Heart right ventricle (tissue), 16 donors: Measurements from ENCODE around the gene RRAGA. TPM values are rescaled to one million over a fixed set of nuclear protein-coding genes. Genes with fewer than 3 reads are reported as not detected.

Experiments
- ATAC-seq, 8 donors: fragments of 200-7000 bp; cut with Tn5 transposase; one replicate each; pipeline ENCODE4 v1.9.1; 2020; ENCODE audit warnings: mild to moderate bottlenecking in 8 of 8, moderate library complexity in 8 of 8, moderate number of reproducible peaks in 1 of 8
- DNase-seq, 2 donors: peaks; one replicate each; pipeline ENCODE4 v3.0.0-alpha.2; 2020
- H3K27ac ChIP-seq, 10 donors: fragments of 200-600 bp; sonication (generic) in 2 of 10; one replicate each; pipeline versions ENCODE4 v1.5.0 to v1.8.0; 2020 to 2022; ENCODE audit warnings: mild to moderate bottlenecking in 3 of 10
- H3K27me3 ChIP-seq, 7 donors: fragments of 200-600 bp; one replicate each; pipeline ENCODE4 v1.8.0; 2021 to 2022; ENCODE audit warnings: mild to moderate bottlenecking in 2 of 7
- H3K36me3 ChIP-seq, 9 donors: fragments of 200-600 bp; sonication (generic) in 1 of 9; one replicate each; pipeline versions ENCODE4 v1.5.0 to v1.8.0; 2020 to 2022; ENCODE audit warnings: mild to moderate bottlenecking in 2 of 9
- H3K4me1 ChIP-seq, 9 donors: fragments of 200-600 bp; sonication (generic) in 1 of 9; one replicate each; pipeline versions ENCODE4 v1.5.0 to v1.8.0; 2020 to 2022; ENCODE audit warnings: mild to moderate bottlenecking in 4 of 9
- H3K4me3 ChIP-seq, 10 donors: fragments of 200-600 bp; sonication (generic) in 2 of 10; one replicate each; pipeline versions ENCODE4 v1.5.0 to v1.8.0; 2020 to 2022; ENCODE audit warnings: mild to moderate bottlenecking in 7 of 10, moderate library complexity in 2 of 10
- H3K9me3 ChIP-seq, 11 donors: fragments of 200-600 bp in 10 of 11; sonication (generic) in 2 of 11; one replicate each; pipeline versions ENCODE4 v1.5.0 to v1.8.0; 2013 to 2022; ENCODE audit warnings: mild to moderate bottlenecking in 2 of 11, control low read depth in 1 of 11, moderate library complexity in 1 of 11
- CTCF ChIP-seq, 9 donors: fragments of 200-600 bp; sonication (generic) in 2 of 9; IDR thresholded peaks; one replicate each; pipeline versions ENCODE4 v1.5.0 to v1.8.0; 2021 to 2022; ENCODE audit warnings: antibody characterized with exemption in 9 of 9, mild to moderate bottlenecking in 5 of 9, moderate library complexity in 1 of 9
- WGBS, 2 donors: extraction: QIAGEN DNeasy Blood & Tissue Kit; methylation state at CpG; one replicate each; pipeline ENCODE4 v1.1.7; 2013; ENCODE audit warnings: inconsistent platforms in 1 of 2; 5-methylcytosine and 5-hydroxymethylcytosine counted together
- intact Hi-C, 10 donors: fragments of 100-400 bp; cut with DNase I; formaldehyde crosslinking; loops; one replicate each; pipeline versions ENCODE4 v1.11.1 to v1.14.2; 2022
- long read RNA-seq, 3 donors: library from polyadenylated mRNA; unstranded; transcript quantifications; one replicate each; pipeline ENCODE4 v2.0.0, GENCODE V29; 2020 to 2021
- polyA plus RNA-seq, 2 donors: library from polyadenylated mRNA; stranded (reverse); fragments of 200-250 nt; gene quantifications; one replicate each; pipeline ENCODE4 v1.2.3, GENCODE V29; 2013
- total RNA-seq, 10 donors: library from RNA; stranded (reverse); fragmentation: NEBNext Ultra II Directional in 3 of 10; extraction: Animal tissue kit (Norgen Biotek cat#: 25700) in 3 of 10; gene quantifications; one replicate each; pipeline versions ENCODE4 v1.2.1 to v1.2.4, GENCODE V29; 2021 to 2023
- donor health status: Arrhythmogenic right ventricular cardiomyopathy.
- donor health status: ischemic (EF 13 %, LVEDD 7.1; RV severe dilation, severe dysfunction).
- donor health status: healthy with polysubstance abuse.
- donor health status: DM: no; HTN: yes; CAD: no.
- donor health status: DM: no; HTN: no; CAD: no.
- donor health status: ischemic (EF 25% LVEDD 6.9; RV normal size, moderate dysfunction).
- donor health status: ischemic (EF 25% LVEDD 5.7; RV mildly dilated, moderate dysfunction).
- donor health status: healthy.
- donor health status: DM: yes; HTN: yes; CAD: no.
- donor health status: Ischemic cardiomyopathy.
- donor health status: ischemic (EF 35%, LVEDD 5.7; RV mildly dilated, moderate dysfunction).
- donor health status: nonischemic (EF 11% LVEDD 7.7; RV severe dilation, severe dysfunction).
- donor health status: DM: yes; HTN: yes; CAD: no.
- donor health status: PGD.
- donor health status: ischemic (EF 29% LVEDD 5.4; RV normal size, mild dysfunction).
- donor health status: nonischemic (EF 23%, LVEDD 6.1; RV moderate dilation, normal function).

The RRAGA gene
- 10 to 100 TPM; 74.7 to 97.8 (median 81.3) TPM for total RNA-seq
- polyA plus RNA-seq, result 100 to 1,000 TPM in 1 of 2 donors, 10 to 100 TPM in 1; 24.7 to 100 TPM
- long read RNA-seq, donor 1, transcript RRAGA-201 (1 exons, 1,589 nt), result major isoform, 138 of 138 reads
- long read RNA-seq, donor 1, partial matches to known transcripts, result 0 of 138 reads
- long read RNA-seq, donor 1, other reads (novel, unspliced or antisense), result 0 of 138 reads
- long read RNA-seq, donor 2, transcript RRAGA-201 (1 exons, 1,589 nt), result major isoform, 189 of 189 reads
- long read RNA-seq, donor 2, partial matches to known transcripts, result 0 of 189 reads
- long read RNA-seq, donor 2, other reads (novel, unspliced or antisense), result 0 of 189 reads
- long read RNA-seq, donor 3, transcript RRAGA-201 (1 exons, 1,589 nt), result major isoform, 331 of 331 reads
- long read RNA-seq, donor 3, partial matches to known transcripts, result 0 of 331 reads
- long read RNA-seq, donor 3, other reads (novel, unspliced or antisense), result 0 of 331 reads

DNA sequence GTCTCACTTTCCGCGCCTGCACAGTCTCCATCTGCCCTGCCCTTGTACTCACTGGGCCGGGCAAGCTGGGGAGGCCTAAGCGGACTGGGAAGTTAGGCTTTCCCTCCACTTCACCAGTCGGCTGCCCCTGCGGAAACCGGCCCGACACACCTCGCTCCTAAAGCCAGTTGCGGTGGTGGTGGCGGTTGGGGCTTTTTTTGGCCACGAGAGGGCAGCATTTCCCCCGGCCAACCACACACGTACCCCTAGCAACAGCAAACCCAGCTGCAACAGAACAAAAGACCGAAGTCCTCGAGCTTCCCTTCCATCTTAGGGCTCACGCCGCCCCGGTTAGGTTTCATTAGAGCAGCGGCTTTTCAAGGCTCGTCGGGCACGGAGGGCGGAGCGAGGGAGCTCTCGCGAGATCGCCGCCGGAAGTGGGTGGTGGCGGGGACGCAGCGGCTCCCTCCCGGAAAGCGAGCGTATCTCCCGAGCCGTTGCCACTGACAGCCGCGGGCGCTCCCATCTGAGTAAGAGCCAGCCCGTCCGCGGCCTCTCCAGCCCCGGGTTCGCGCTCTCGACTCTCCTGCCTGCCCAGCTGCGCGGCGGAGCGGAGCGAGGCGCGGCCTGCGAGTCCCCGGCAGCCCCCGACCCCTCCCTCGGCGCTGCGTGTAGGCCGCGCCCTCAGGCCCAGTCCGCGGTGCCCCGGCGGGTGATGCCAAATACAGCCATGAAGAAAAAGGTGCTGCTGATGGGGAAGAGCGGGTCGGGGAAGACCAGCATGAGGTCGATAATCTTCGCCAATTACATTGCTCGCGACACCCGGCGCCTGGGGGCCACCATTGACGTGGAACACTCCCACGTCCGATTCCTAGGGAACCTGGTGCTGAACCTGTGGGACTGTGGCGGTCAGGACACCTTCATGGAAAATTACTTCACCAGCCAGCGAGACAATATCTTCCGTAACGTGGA is at the start of gene RRAGA:
RRAGA (plus strand) TSS at position 462 of the 951 bp plus-strand sequence; CDS start at position 695, 233 bp downstream.
- Histone ChIP-seq H3K27ac (peak within 1 kb of the TSS; percentile 88 to 97 (median 95)), H3K4me1 (peaks cover 4 to 52% (median 31%) of the 10 kb centered on the region in 9 donors), H3K27me3 (no peaks in the 10 kb centered on the region), H3K36me3 (peaks cover 0 to 16% (median 0%) of the 10 kb centered on the region in 9 donors), H3K9me3 (no peaks in the 10 kb centered on the region), H3K4me3 (peak within 1 kb of the TSS; percentile 64 to 89 (median 80))
- intact Hi-C loops, result loop anchor here in 7 of 10 donors (1.0 to 10.0 kb wide), 8 partner anchors 53 to 408 kb away; partner anchors contain the start of gene HAUS6 (in 2 of the 7)
- 1% methylated on average over 78 to 82 of the region's 82 CpGs for WGBS, 2 donors
- DNase-seq, result peak; percentile 94 to 95
- ATAC-seq, result peak; percentile 96 to 98 (median 97)
- TF ChIP-seq CTCF (IDR thresholded peaks at IDR 0.05), result peak; percentile 79 to 94 (median 87)

GRCh38 chr9:19000133-19000532 is 49.1 kb upstream of the RRAGA start:
- H3K27ac ChIP-seq, result no peak overlapping the region
- H3K4me3 ChIP-seq, result no peak overlapping the region
- no peaks in the 10 kb centered on the region for H3K36me3 ChIP-seq
- intact Hi-C loops, result no loop called here
- WGBS, 2 donors, result 87 to 95% methylated on average over 16 of the region's 16 CpGs
- DNase-seq (no peak), ATAC-seq (no peak)
- H3K9me3 ChIP-seq, result peaks cover 0 to 22% (median 0%) of the 10 kb centered on the region in 11 donors
- TF ChIP-seq CTCF (IDR thresholded peaks at IDR 0.05), result no peak
- H3K27me3 ChIP-seq, result no peaks in the 10 kb centered on the region
- H3K4me1 ChIP-seq, result no peaks in the 10 kb centered on the region

- Histone ChIP-seq H3K4me3 (no peak overlapping the region), H3K27me3 (no peaks in the 10 kb centered on the region), H3K4me1 (peaks cover 0 to 8% (median 2%) of the 10 kb centered on the region in 9 donors), H3K9me3 (no peaks in the 10 kb centered on the region), H3K36me3 (no peaks in the 10 kb centered on the region), H3K27ac (no peak overlapping the region)
- no peak for TF ChIP-seq CTCF (IDR thresholded peaks at IDR 0.05)
- intact Hi-C loops, result no loop called here
- ATAC-seq (no peak), DNase-seq (no peak)
- 78 to 85% methylated on average over 5 of the region's 5 CpGs for WGBS, 2 donors
Observed at GRCh38 chr9:19009391-19009965, 39.7 kb upstream of the RRAGA start.
